Measurements from ENCODE around the gene KRTAP4-16.
A peak's percentile ranks its signal among the peaks of the same experiment; 100 is the strongest.
"Not testable (repeated sequence)": the region's sequence is repeated elsewhere in the genome, so short reads cannot be mapped to it uniquely, and the experiment has no call there.

KRTAP4-16 gene

DNA sequence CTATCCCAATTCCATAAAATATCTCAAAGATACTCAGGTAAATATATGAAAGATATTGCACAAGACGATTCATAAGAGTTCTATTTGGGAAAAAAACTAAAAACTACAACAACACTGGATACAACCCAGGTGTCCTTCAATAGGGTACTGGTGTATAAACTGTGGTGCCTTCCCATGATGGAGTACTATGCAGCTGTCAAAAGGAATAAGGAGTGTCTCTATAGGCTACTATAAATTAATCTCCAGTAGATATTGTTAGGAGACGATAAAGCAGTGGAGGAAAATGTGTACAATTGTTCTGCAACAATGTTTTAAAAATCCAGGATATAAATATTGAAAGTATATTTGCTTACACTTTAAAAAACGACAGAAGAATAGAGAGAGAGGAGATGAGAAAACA lies 24.4 kb upstream of the KRTAP4-16 start:
- H3K27ac Mint-ChIP-seq = no peak overlapping the region
- peaks cover 42% of the 10 kb centered on the region for H3K4me1 Mint-ChIP-seq
- no peaks in the 10 kb centered on the region for H3K27me3 Mint-ChIP-seq

DNA sequence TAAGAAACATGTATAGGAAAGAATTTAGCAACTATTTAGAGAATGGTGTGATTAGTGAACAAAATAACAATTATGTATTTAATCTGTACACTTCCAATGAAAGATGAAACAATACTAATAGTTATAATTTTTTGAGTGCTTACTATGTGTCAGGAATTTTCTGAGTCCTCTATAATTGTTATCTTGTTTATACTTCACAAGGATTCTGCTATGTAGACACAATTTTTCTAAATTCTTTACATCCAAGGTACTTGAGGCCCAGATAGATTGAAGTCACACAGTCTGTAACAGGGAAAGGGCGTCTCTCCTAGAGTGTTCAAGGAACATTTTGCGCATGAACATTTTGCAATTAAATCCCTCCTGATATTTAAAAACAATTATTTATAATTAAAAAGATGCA lies 23.1 kb upstream of the KRTAP4-16 start:
- no peak for DNase-seq
- Mint-ChIP-seq H3K9me3 (peaks cover 14% of the 10 kb centered on the region), H3K36me3 (ENCODE audit: low read depth) (no peaks in the 10 kb centered on the region), H3K27ac (no peak overlapping the region), H3K4me3 (no peak overlapping the region), H3K27me3 (no peaks in the 10 kb centered on the region), H3K4me1 (peaks cover 46% of the 10 kb centered on the region)
- ATAC-seq = no peak

More for the DNA sequence above, 24.4 kb upstream of the KRTAP4-16 start:
- H3K4me3 Mint-ChIP-seq = no peak overlapping the region
- DNase-seq (no peak), ATAC-seq (no peak)
- H3K36me3 Mint-ChIP-seq (ENCODE audit: low read depth) = no peaks in the 10 kb centered on the region
- H3K9me3 Mint-ChIP-seq = peaks cover 14% of the 10 kb centered on the region

DNA sequence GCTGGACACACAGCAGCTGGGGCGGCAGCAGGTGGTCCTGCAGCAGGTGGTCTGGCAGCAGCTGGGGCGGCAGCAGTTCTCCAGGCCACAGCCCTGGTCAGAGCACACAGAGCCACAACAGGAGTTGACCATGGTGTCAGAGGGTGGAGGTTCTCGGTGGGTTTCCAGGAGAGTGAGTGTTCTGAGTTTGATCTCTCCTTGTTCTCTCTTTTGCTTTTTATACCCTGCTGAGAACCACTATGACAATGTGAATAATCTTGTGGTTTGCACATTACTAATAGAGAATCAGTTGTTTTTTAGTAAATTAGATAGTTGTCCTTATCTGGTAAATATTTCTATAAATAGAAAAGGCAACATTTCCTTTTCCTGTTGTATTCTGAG lies 22.0 kb upstream of the KRTAP4-16 start, which contains the start of gene KRTAP4-12:
TSS of gene KRTAP4-12 (minus strand) at position 192 of the 381 bp plus-strand sequence. CDS start at position 132, 60 bp downstream.
- peaks cover 14% of the 10 kb centered on the region for H3K9me3 Mint-ChIP-seq
- ATAC-seq; H3K27me3 Mint-ChIP-seq; H3K4me3 Mint-ChIP-seq; H3K36me3 Mint-ChIP-seq (ENCODE audit: low read depth); DNase-seq: not testable (repeated sequence)
- H3K27ac Mint-ChIP-seq = peak within 1 kb of the TSS; percentile 36
- peaks cover 52% of the 10 kb centered on the region for H3K4me1 Mint-ChIP-seq

DNA sequence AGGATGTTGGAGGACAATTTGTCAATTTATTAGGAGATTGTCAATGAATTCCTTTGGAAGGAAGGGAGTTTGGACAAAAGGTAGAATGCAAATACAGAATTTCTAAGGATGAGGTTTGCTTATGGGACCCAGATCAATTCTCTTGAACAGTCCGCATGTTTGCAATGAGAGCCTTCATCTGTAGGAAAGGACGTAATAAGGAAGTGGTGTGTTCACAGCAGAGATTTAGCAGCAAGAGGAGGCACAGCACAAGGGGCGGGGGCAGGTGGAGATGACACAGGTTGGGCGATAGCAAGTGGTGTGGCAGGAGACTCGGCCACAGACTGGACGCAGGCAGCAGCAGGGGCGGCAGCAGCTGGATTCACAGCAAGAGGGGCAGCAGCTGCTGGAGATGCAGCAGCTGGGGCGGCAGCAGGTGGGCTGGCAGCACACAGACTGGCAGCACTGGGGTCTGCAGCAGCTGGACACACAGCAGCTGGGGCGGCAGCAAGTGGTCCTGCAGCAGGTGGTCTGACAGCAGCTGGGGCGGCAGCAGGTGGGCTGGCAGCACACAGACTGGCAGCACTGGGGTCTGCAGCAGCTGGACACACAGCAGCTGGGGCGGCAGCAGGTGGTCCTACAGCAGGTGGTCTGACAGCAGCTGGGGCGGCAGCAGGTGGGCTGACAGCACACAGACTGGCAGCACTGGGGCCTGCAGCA lies 21.4 kb upstream of the KRTAP4-16 start:
- DNase-seq; H3K27me3 Mint-ChIP-seq; H3K4me3 Mint-ChIP-seq; ATAC-seq; H3K36me3 Mint-ChIP-seq (ENCODE audit: low read depth): not testable (repeated sequence)
- Mint-ChIP-seq H3K9me3 (peaks cover 14% of the 10 kb centered on the region), H3K4me1 (peaks cover 56% of the 10 kb centered on the region), H3K27ac (peak overlapping the region; percentile 36)

DNA sequence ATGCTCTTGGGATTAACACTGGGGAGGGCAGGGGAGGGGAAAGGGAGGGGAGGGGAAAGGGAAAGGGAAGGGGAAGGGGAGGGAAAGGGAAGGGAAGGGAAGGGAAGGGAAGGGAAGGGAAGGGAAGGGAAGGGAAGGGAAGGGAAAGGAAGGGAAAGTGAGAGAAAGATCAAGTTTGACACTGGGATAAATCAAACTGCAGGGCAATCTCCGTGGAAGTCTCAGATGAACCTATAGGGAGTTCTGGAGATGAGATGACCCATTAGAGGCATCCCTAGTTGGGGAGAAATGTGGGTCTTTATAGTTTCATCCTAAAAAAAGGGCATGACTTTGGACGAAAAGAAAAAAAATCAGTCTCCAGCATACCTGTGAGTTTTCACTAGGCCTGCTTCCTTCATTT lies 19.7 kb upstream of the KRTAP4-16 start:
- Mint-ChIP-seq H3K36me3 (ENCODE audit: low read depth) (no peaks in the 10 kb centered on the region), H3K27me3 (peaks cover 2% of the 10 kb centered on the region)

GRCh38 chr17:41119696-41120690 lies 18.0 kb upstream of the KRTAP4-16 start:
- H3K36me3 Mint-ChIP-seq (ENCODE audit: low read depth); DNase-seq; H3K9me3 Mint-ChIP-seq; ATAC-seq; H3K27me3 Mint-ChIP-seq: not testable (repeated sequence)
- peak overlapping the region; percentile 61 for H3K27ac Mint-ChIP-seq
- peaks cover 52% of the 10 kb centered on the region for H3K4me1 Mint-ChIP-seq
- H3K4me3 Mint-ChIP-seq = peak overlapping the region; percentile 2

More for the DNA sequence above, 19.7 kb upstream of the KRTAP4-16 start:
- Mint-ChIP-seq H3K4me3 (no peak overlapping the region), H3K27ac (no peak overlapping the region), H3K9me3 (peaks cover 14% of the 10 kb centered on the region), H3K4me1 (peaks cover 58% of the 10 kb centered on the region)
- ATAC-seq (no peak), DNase-seq (no peak)

DNA sequence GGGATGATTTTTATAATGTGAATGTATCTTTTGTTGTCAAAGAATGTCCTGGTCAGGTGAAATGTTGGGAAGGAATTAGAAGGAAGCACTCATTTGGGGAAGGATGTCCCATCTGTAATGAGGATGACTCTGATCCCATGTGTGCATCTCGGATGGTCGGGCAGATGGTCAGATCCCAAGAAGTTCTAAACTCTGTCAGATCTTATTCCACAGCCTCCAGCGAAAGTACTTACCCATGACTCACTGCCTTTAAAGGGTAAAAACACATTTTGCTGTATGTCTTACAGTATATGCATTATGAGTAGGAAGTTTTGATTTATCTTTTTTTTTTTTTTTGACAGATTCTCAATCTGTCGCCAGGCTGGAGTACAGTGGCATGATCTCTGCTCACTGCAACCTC lies 16.7 kb upstream of the KRTAP4-16 start:
- no peak for ATAC-seq
- peaks cover 39% of the 10 kb centered on the region for H3K4me1 Mint-ChIP-seq

GRCh38 chr17:41117846-41118386 lies 15.9 kb upstream of the KRTAP4-16 start, which contains the start of gene KRTAP4-11:
TSS of gene KRTAP4-11 (minus strand) at chr17:41118373. CDS start at chr17:41118315, 58 bp downstream.
- not testable (repeated sequence) for H3K36me3 Mint-ChIP-seq (ENCODE audit: low read depth); H3K4me3 Mint-ChIP-seq; H3K27ac Mint-ChIP-seq; H3K9me3 Mint-ChIP-seq; H3K27me3 Mint-ChIP-seq; DNase-seq; ATAC-seq
- H3K4me1 Mint-ChIP-seq = peaks cover 33% of the 10 kb centered on the region

More for the DNA sequence above, 16.7 kb upstream of the KRTAP4-16 start:
- H3K27ac Mint-ChIP-seq = no peak overlapping the region
- H3K27me3 Mint-ChIP-seq = peaks cover 2% of the 10 kb centered on the region
- H3K9me3 Mint-ChIP-seq = peaks cover 9% of the 10 kb centered on the region
- no peaks in the 10 kb centered on the region for H3K36me3 Mint-ChIP-seq (ENCODE audit: low read depth)
- H3K4me3 Mint-ChIP-seq = no peak overlapping the region
- DNase-seq = no peak

DNA sequence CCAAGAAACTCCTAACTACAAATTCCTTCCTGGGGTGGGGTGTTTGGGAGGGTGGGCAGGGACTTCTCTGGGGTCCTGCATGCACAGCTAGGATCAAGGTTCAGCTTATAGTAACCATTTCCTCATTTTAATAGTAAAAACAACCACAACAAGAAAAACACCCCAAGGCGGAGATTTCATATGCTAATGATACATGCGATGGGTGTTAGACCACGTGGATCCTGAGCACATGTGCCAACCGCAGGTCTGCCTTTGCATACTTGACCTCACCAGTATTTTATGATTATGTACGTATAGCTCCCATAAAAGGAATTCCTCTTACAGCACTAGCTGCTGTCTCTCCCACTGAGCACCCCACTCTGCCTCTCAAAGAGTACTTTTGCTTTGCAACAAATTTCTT lies 14.3 kb upstream of the KRTAP4-16 start:
- ATAC-seq (no peak), DNase-seq (no peak)
- Mint-ChIP-seq H3K36me3 (ENCODE audit: low read depth) (peaks cover 2% of the 10 kb centered on the region), H3K27me3 (peaks cover 2% of the 10 kb centered on the region), H3K27ac (no peak overlapping the region), H3K4me1 (peaks cover 28% of the 10 kb centered on the region), H3K4me3 (no peak overlapping the region), H3K9me3 (peaks cover 5% of the 10 kb centered on the region)

GRCh38 chr17:41111151-41111885 lies 9.3 kb upstream of the KRTAP4-16 start:
- ATAC-seq = no peak
- Mint-ChIP-seq H3K4me1 (peaks cover 12% of the 10 kb centered on the region), H3K27ac (no peak overlapping the region), H3K4me3 (no peak overlapping the region), H3K27me3 (peaks cover 1% of the 10 kb centered on the region), H3K36me3 (ENCODE audit: low read depth) (peaks cover 2% of the 10 kb centered on the region), H3K9me3 (peaks cover 13% of the 10 kb centered on the region)
- DNase-seq = no peak

- not testable (repeated sequence) for H3K4me1 Mint-ChIP-seq; H3K36me3 Mint-ChIP-seq (ENCODE audit: low read depth); ATAC-seq; H3K27ac Mint-ChIP-seq; DNase-seq; H3K27me3 Mint-ChIP-seq
- Mint-ChIP-seq H3K4me3 (peak overlapping the region; percentile 41), H3K9me3 (peaks cover 13% of the 10 kb centered on the region)
These were observed 6.8 kb upstream of the KRTAP4-16 start for GRCh38 chr17:41108728-41109386.

DNA sequence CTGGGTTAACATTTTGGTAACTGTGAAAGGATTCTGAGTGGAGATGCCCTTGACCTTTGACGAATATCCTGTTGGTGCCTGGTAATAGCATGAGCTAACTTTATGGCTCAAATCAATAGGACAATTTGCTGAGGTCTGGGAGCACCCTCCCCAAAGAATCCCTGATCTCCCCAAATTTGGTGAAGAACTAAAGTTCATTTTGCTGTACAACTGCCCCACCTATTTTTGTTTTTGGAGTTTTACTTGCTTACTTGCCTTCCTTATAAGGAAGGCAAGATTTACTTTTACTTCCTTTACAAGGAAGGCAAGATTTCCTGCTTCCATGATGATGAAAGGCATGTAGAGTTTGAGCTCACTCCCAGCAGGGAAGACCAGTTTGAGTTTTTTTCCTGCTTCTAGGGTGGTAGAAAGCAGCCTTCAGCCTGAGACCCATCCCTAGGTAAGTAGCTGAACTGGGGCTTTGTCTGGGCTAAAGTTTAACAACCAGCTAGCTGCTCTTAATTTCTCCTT lies 6.0 kb upstream of the KRTAP4-16 start:
- no peak for ATAC-seq
- H3K9me3 Mint-ChIP-seq = peaks cover 13% of the 10 kb centered on the region
- peaks cover 8% of the 10 kb centered on the region for H3K4me1 Mint-ChIP-seq
- peaks cover 2% of the 10 kb centered on the region for H3K36me3 Mint-ChIP-seq (ENCODE audit: low read depth)
- peaks cover 1% of the 10 kb centered on the region for H3K27me3 Mint-ChIP-seq
- no peak for DNase-seq
- H3K4me3 Mint-ChIP-seq = peak overlapping the region; percentile 41
- H3K27ac Mint-ChIP-seq = no peak overlapping the region

- not testable (repeated sequence) for H3K9me3 Mint-ChIP-seq, H3K27me3 Mint-ChIP-seq
These were observed 3.3 kb upstream of the KRTAP4-16 start, which contains the start of gene KRTAP4-9 for GRCh38 chr17:41105347-41105746. TSS of gene KRTAP4-9 (plus strand) at chr17:41105389. CDS start at chr17:41105389, 0 bp downstream.

More at GRCh38 chr17:41105347-41105746, 3.3 kb upstream of the KRTAP4-16 start, which contains the start of gene KRTAP4-9:
- not testable (repeated sequence) for H3K36me3 Mint-ChIP-seq (ENCODE audit: low read depth); H3K4me3 Mint-ChIP-seq; H3K4me1 Mint-ChIP-seq; DNase-seq; ATAC-seq
- H3K27ac Mint-ChIP-seq = peak within 1 kb of the TSS; percentile 37

Measured in activated naive CD8-positive, alpha-beta T cell treated with anti-CD3 and anti-CD28 coated beads, Interleukin-2, amount 50 U/mL, for 24 hours (primary cell).